MM.1S (cell line): ENCODE data around the gene JAK3.
"Not testable (repeated sequence)": the region's sequence is repeated elsewhere in the genome, so short reads cannot be mapped to it uniquely, and the experiment has no call there.

Experiments
- DNase-seq: peaks from one replicate; pipeline ENCODE4 v3.0.0-alpha.2; 2015
- H2AFZ ChIP-seq: fragments of 300-600 bp; sonication (generic); 2 replicates; pipeline ENCODE4 v1.6.0; 2016; ENCODE audit warnings: antibody characterized with exemption, low read length
- H3F3A ChIP-seq: fragments of 300-600 bp; sonication (generic); 2 replicates; pipeline ENCODE4 v1.6.1; 2016; ENCODE audit warnings: mild to moderate bottlenecking, antibody characterized with exemption, low read length, moderate library complexity, mixed read lengths; ENCODE audit not compliant: insufficient read depth
- H3K27ac ChIP-seq: fragments of 300-600 bp; sonication (generic); 2 replicates; pipeline ENCODE4 v1.5.1; 2016; ENCODE audit warnings: mild to moderate bottlenecking, low read length
- H3K27me3 ChIP-seq: fragments of 300-600 bp; sonication (generic); replicated peaks from 2 replicates; pipeline ENCODE4 v1.6.0; 2016; ENCODE audit warnings: low read length; ENCODE audit not compliant: insufficient read depth
- H3K36me3 ChIP-seq: fragments of 300-600 bp; sonication (generic); replicated peaks from 2 replicates; pipeline ENCODE4 v1.6.1; 2016; ENCODE audit warnings: mild to moderate bottlenecking, low read length, mixed read lengths; ENCODE audit not compliant: insufficient read depth
- H3K4me1 ChIP-seq: fragments of 300-600 bp; sonication (generic); 2 replicates; pipeline ENCODE4 v1.6.1; 2016; ENCODE audit warnings: low read length, mixed read lengths
- H3K4me2 ChIP-seq: fragments of 300-600 bp; sonication (generic); 2 replicates; pipeline ENCODE4 v1.6.0; 2016; ENCODE audit warnings: low read depth, low read length
- H3K4me3 ChIP-seq: fragments of 300-600 bp; sonication (generic); 2 replicates; pipeline ENCODE4 v1.5.1; 2016; ENCODE audit warnings: low read length, mixed read lengths
- H3K79me2 ChIP-seq: fragments of 300-600 bp; sonication (generic); 2 replicates; pipeline ENCODE4 v1.6.1; 2016; ENCODE audit warnings: mixed run types, low read length, mixed read lengths
- H3K9ac ChIP-seq: fragments of 300-600 bp; sonication (generic); 2 replicates; pipeline ENCODE4 v1.6.1; 2016; ENCODE audit warnings: low read length, mixed read lengths
- H3K9me2 ChIP-seq: fragments of 300-600 bp; sonication (generic); replicated peaks from 2 replicates; pipeline ENCODE4 v1.6.1; 2016; ENCODE audit warnings: mild to moderate bottlenecking, low read length, mixed read lengths; ENCODE audit not compliant: insufficient read depth
- H3K9me3 ChIP-seq: fragments of 300-600 bp; sonication (generic); replicated peaks from 2 replicates; pipeline ENCODE4 v1.6.1; 2016; ENCODE audit warnings: mild to moderate bottlenecking, low read length, mixed read lengths; ENCODE audit not compliant: insufficient read depth
- H4K20me1 ChIP-seq: fragments of 300-600 bp; sonication (generic); 2 replicates; pipeline ENCODE4 v1.6.1; 2016; ENCODE audit warnings: mild to moderate bottlenecking, low read length, moderate library complexity, mixed read lengths; ENCODE audit not compliant: insufficient read depth
- CTCF ChIP-seq: fragments of 300-600 bp; sonication (generic); IDR thresholded peaks from 2 replicates; pipeline ENCODE4 v1.5.1; 2016; ENCODE audit warnings: antibody characterized with exemption, low read length, mixed read lengths
- EZH2 ChIP-seq: fragments of 300-600 bp; sonication (generic); optimal IDR thresholded peaks from 2 replicates; pipeline ENCODE3; 2017; ENCODE audit warnings: low read depth, mild to moderate bottlenecking, antibody characterized with exemption, low read length, mixed read lengths
- EZH2phosphoT487 ChIP-seq: fragments of 300-600 bp; sonication (generic); IDR thresholded peaks from 2 replicates; pipeline ENCODE4 v1.6.1; 2018; ENCODE audit warnings: antibody characterized with exemption, low read length

JAK3 gene

GRCh38 chr19:17802137-17802858 is 45.5 kb downstream of the JAK3 start:
- no peaks in the 10 kb centered on the region for H3K36me3 ChIP-seq
- H3K4me3 ChIP-seq, result no peak overlapping the region
- H3K27me3 ChIP-seq, result peaks cover 65% of the 10 kb centered on the region
- no peaks in the 10 kb centered on the region for H3F3A ChIP-seq
- H2AFZ ChIP-seq, result no peak overlapping the region
- H4K20me1 ChIP-seq, result no peaks in the 10 kb centered on the region
- no peaks in the 10 kb centered on the region for H3K79me2 ChIP-seq
- DNase-seq, result no peak
- H3K27ac ChIP-seq, result no peak overlapping the region
- H3K9ac ChIP-seq, result no peak overlapping the region
- no peak for TF ChIP-seq EZH2phosphoT487
- no peak for TF ChIP-seq EZH2
- no peak for TF ChIP-seq CTCF
- H3K9me3 ChIP-seq, result no peaks in the 10 kb centered on the region
- H3K4me2 ChIP-seq, result no peak overlapping the region
- no peaks in the 10 kb centered on the region for H3K4me1 ChIP-seq
- no peaks in the 10 kb centered on the region for H3K9me2 ChIP-seq

- H3K4me1 ChIP-seq, H3K9me3 ChIP-seq, H2AFZ ChIP-seq, H3F3A ChIP-seq, DNase-seq, H4K20me1 ChIP-seq, H3K27ac ChIP-seq, H3K4me2 ChIP-seq, H3K4me3 ChIP-seq, H3K9ac ChIP-seq, H3K79me2 ChIP-seq, H3K9me2 ChIP-seq, H3K36me3 ChIP-seq: not testable (repeated sequence)
- H3K27me3 ChIP-seq, result peaks cover 80% of the 10 kb centered on the region
Measured at GRCh38 chr19:17798599-17798998, 49.2 kb downstream of the JAK3 start.

- H3K27me3 ChIP-seq, result peaks cover 78% of the 10 kb centered on the region
- no peaks in the 10 kb centered on the region for H3K36me3 ChIP-seq
- no peaks in the 10 kb centered on the region for H4K20me1 ChIP-seq
- TF ChIP-seq EZH2phosphoT487, result no peak
- TF ChIP-seq EZH2, result no peak
- no peak for TF ChIP-seq CTCF
- H3K4me2 ChIP-seq, result no peak overlapping the region
- H3K79me2 ChIP-seq, result no peaks in the 10 kb centered on the region
- no peak overlapping the region for H3K27ac ChIP-seq
- H3F3A ChIP-seq, result no peaks in the 10 kb centered on the region
- no peak overlapping the region for H3K4me3 ChIP-seq
- H3K9me3 ChIP-seq, result no peaks in the 10 kb centered on the region
- no peak overlapping the region for H2AFZ ChIP-seq
- no peak overlapping the region for H3K9ac ChIP-seq
- DNase-seq, result no peak
- 0 out of 2 replicates have a peak, but pooled peaks cover 3% of the 10 kb centered on the region for H3K4me1 ChIP-seq
- H3K9me2 ChIP-seq, result no peaks in the 10 kb centered on the region
Measured at GRCh38 chr19:17797424-17798201, 50.2 kb downstream of the JAK3 start.
